ENCODE results near the gene TMEM92. TPM values are rescaled to one million over a fixed set of nuclear protein-coding genes. Genes with fewer than 3 reads are reported as not detected.

The TMEM92 gene
- total RNA-seq, 5 donors from 2014 or later (not counting 1 experiment from before 2014, with no cell fraction given), result not detected

- no peaks in the 10 kb centered on the region for H3K9me3 Mint-ChIP-seq
- H3K4me1 ChIP-seq (ENCODE audit: control insufficient read depth in 1 of 2, extremely low read depth in 1 of 2, insufficient read depth in 2 of 2, low read length in 2 of 2), result no peaks in the 10 kb centered on the region
- H3K4me3 Mint-ChIP-seq, result no peak overlapping the region
- POLR2A ChIA-PET, result interaction anchor here in 1 of 2 donors (1.2 kb wide), 1 partner anchor 8 kb away, joined by 3 read pairs; no protein-coding TSS in a partner anchor
- no peaks in the 10 kb centered on the region for H3K36me3 ChIP-seq (ENCODE audit: control insufficient read depth in 2 of 2, extremely low read depth in 1 of 2, insufficient read depth in 1 of 2, low read length in 1 of 2)
- H3K4me3 ChIP-seq (ENCODE audit: control insufficient read depth in 1 of 2, extremely low read depth in 1 of 2, low read length in 1 of 2), result no peak overlapping the region
- DNase-seq, result peak in 1 of 35 experiments; percentile 9
- CTCF ChIA-PET, result interaction anchor here in 1 of 2 donors (0.5 to 0.6 kb wide), 2 partner anchors 20 to 66 kb away, joined by 3 to 4 read pairs; no protein-coding TSS in a partner anchor
- no peak for ATAC-seq (replicated peaks in 1 of 4)
- no peaks in the 10 kb centered on the region for H3K4me1 Mint-ChIP-seq
- H3K27ac ChIP-seq (ENCODE audit: low read length), result no peak overlapping the region
- WGBS (ENCODE audit: insufficient coverage), result 77% methylated on average over 10 of the region's 10 CpGs
- H3K36me3 Mint-ChIP-seq, result no peaks in the 10 kb centered on the region
- no peak overlapping the region for H3K27ac Mint-ChIP-seq
- H3K9me3 ChIP-seq, result no peaks in the 10 kb centered on the region
- H3K27me3 ChIP-seq (replicated peaks in 1 of 2; ENCODE audit: control insufficient read depth in 2 of 2, extremely low read depth in 1 of 2, insufficient read depth in 2 of 2, low read length in 1 of 2), result peaks cover 0 to 42% of the 10 kb centered on the region in 2 experiments
- peaks cover 7 to 12% of the 10 kb centered on the region in 2 donors for H3K27me3 Mint-ChIP-seq
Observed at GRCh38 chr17:50265690-50266315, 8.5 kb upstream of the TMEM92 start.

DNA sequence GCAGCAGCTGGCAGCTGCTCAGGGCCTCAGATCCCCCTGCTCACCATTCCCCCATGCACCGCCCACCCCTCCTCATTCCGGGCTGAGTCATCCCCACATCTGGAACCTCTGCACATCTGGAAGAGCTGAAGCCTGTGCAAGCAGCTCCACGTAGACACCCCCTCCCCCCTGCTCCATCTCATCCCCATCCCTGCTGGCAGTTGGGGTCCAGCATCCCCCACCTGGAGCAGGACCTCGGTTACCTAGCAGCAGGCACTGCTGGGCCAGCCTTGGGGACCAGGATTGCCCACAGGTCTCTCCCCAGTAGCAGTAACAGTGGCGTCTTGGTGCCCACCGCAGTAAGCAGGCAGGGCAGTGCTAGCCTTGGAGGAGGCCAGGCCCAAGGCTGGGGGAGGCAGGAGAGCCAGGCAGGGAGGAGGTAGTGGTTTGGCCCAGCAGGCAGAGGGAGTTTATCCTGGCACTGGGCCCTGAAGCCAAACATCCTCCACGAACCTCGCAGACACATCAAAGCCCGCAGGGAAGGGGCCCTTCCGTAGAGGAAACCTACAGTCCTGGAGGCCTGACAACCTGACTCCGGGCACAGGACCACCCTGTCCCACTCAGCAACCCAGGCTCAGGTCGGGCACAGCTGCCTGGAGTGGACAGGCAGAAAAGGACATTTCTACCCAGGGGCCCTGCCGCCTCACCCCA, 7.7 kb upstream of the TMEM92 start:
- Histone ChIP-seq H3K27me3 (replicated peaks in 1 of 2; ENCODE audit: control insufficient read depth in 2 of 2, extremely low read depth in 1 of 2, insufficient read depth in 2 of 2, low read length in 1 of 2) (peaks cover 0 to 41% of the 10 kb centered on the region in 2 experiments), H3K9me3 (no peaks in the 10 kb centered on the region), H3K36me3 (ENCODE audit: control insufficient read depth in 2 of 2, extremely low read depth in 1 of 2, insufficient read depth in 1 of 2, low read length in 1 of 2) (no peaks in the 10 kb centered on the region), H3K4me3 (ENCODE audit: control insufficient read depth in 1 of 2, extremely low read depth in 1 of 2, low read length in 1 of 2) (no peak overlapping the region), H3K27ac (ENCODE audit: low read length) (no peak overlapping the region), H3K4me1 (ENCODE audit: control insufficient read depth in 1 of 2, extremely low read depth in 1 of 2, insufficient read depth in 2 of 2, low read length in 2 of 2) (no peaks in the 10 kb centered on the region)
- ATAC-seq (replicated peaks in 1 of 4), result no peak
- Mint-ChIP-seq H3K9me3 (no peaks in the 10 kb centered on the region), H3K27me3 (peaks cover 7% of the 10 kb centered on the region in 2 donors), H3K4me3 (no peak overlapping the region), H3K27ac (no peak overlapping the region), H3K36me3 (no peaks in the 10 kb centered on the region), H3K4me1 (no peaks in the 10 kb centered on the region)
- 62% methylated on average over 11 of the region's 13 CpGs for WGBS (ENCODE audit: insufficient coverage)
- ChIA-PET CTCF (interaction anchor here in 1 of 2 donors (0.6 kb wide), 1 partner anchor 31 kb away, joined by 3 read pairs; no protein-coding TSS in a partner anchor), POLR2A (interaction anchor here in 1 of 2 donors (1.2 kb wide), 1 partner anchor 9 kb away, joined by 3 read pairs; no protein-coding TSS in a partner anchor)
- DNase-seq, result peak in 1 of 35 experiments; percentile 21

GRCh38 chr17:50267074-50267841, 7.0 kb upstream of the TMEM92 start:
- Mint-ChIP-seq H3K4me1 (peaks cover 0 to under 1% (median 0%) of the 10 kb centered on the region in 3 donors), H3K27me3 (peaks cover 6 to 9% of the 10 kb centered on the region in 2 donors), H3K36me3 (no peaks in the 10 kb centered on the region), H3K9me3 (no peaks in the 10 kb centered on the region), H3K4me3 (no peak overlapping the region), H3K27ac (no peak overlapping the region)
- peaks cover 0 to 39% of the 10 kb centered on the region in 2 experiments for H3K27me3 ChIP-seq (replicated peaks in 1 of 2; ENCODE audit: control insufficient read depth in 2 of 2, extremely low read depth in 1 of 2, insufficient read depth in 2 of 2, low read length in 1 of 2)
- no peaks in the 10 kb centered on the region for H3K36me3 ChIP-seq (ENCODE audit: control insufficient read depth in 2 of 2, extremely low read depth in 1 of 2, insufficient read depth in 1 of 2, low read length in 1 of 2)
- no peaks in the 10 kb centered on the region for H3K4me1 ChIP-seq (ENCODE audit: control insufficient read depth in 1 of 2, extremely low read depth in 1 of 2, insufficient read depth in 2 of 2, low read length in 2 of 2)
- no peak for ATAC-seq (replicated peaks in 1 of 4)
- H3K27ac ChIP-seq (ENCODE audit: low read length), result no peak overlapping the region
- no peak overlapping the region for H3K4me3 ChIP-seq (ENCODE audit: control insufficient read depth in 1 of 2, extremely low read depth in 1 of 2, low read length in 1 of 2)
- POLR2A ChIA-PET, result no interaction called here
- WGBS (ENCODE audit: insufficient coverage), result 46% methylated on average over 4 of the region's 10 CpGs
- peak in 1 of 35 experiments; percentile 21 for DNase-seq
- CTCF ChIA-PET, result no interaction called here
- no peaks in the 10 kb centered on the region for H3K9me3 ChIP-seq

DNA sequence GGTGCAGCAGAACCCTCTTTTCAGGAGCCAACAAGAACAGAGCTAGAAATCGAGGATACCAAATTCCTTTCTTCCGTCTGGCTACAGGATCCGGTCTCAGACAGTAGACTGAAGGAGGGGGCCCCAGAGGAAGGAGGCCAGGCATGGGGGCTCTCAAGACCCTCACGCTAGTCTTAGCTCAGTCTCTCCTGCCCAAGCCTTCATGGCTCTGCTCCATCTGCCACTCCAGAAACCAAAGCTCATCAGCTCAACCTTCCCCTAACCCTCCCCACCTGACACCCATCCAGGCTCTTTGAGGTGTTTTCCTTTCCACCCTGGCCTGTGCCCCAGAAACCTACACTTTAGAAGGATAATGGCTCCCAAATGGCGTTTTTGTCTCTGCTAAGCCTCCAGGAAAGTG, 6.2 kb upstream of the TMEM92 start:
- Mint-ChIP-seq H3K27me3 (peaks cover 13 to 16% of the 10 kb centered on the region in 2 donors), H3K4me3 (no peak overlapping the region), H3K4me1 (peaks cover 5 to 8% (median 6%) of the 10 kb centered on the region in 3 donors), H3K9me3 (no peaks in the 10 kb centered on the region), H3K27ac (no peak overlapping the region), H3K36me3 (no peaks in the 10 kb centered on the region)
- H3K4me1 ChIP-seq (ENCODE audit: control insufficient read depth in 1 of 2, extremely low read depth in 1 of 2, insufficient read depth in 2 of 2, low read length in 2 of 2), result peaks cover 0 to 5% of the 10 kb centered on the region in 2 experiments
- no peak overlapping the region for H3K4me3 ChIP-seq (ENCODE audit: control insufficient read depth in 1 of 2, extremely low read depth in 1 of 2, low read length in 1 of 2)
- 37% methylated on average over 2 of the region's 5 CpGs for whole genome bisulfite sequencing (ENCODE audit: insufficient coverage)
- no peak overlapping the region for H3K27ac ChIP-seq (ENCODE audit: low read length)
- ChIA-PET POLR2A (no interaction called here), CTCF (interaction anchor here in 1 of 2 donors (0.6 kb wide), 1 partner anchor 407 kb away, joined by 3 read pairs; no protein-coding TSS in a partner anchor)
- no peak for ATAC-seq (replicated peaks in 1 of 4)
- no peaks in the 10 kb centered on the region for H3K36me3 ChIP-seq (ENCODE audit: control insufficient read depth in 2 of 2, extremely low read depth in 1 of 2, insufficient read depth in 1 of 2, low read length in 1 of 2)
- no peaks in the 10 kb centered on the region for H3K9me3 ChIP-seq
- peaks cover 0 to 39% of the 10 kb centered on the region in 2 experiments for H3K27me3 ChIP-seq (replicated peaks in 1 of 2; ENCODE audit: control insufficient read depth in 2 of 2, extremely low read depth in 1 of 2, insufficient read depth in 2 of 2, low read length in 1 of 2)
- DNase-seq, result peak in 1 of 35 experiments; percentile 8

DNA sequence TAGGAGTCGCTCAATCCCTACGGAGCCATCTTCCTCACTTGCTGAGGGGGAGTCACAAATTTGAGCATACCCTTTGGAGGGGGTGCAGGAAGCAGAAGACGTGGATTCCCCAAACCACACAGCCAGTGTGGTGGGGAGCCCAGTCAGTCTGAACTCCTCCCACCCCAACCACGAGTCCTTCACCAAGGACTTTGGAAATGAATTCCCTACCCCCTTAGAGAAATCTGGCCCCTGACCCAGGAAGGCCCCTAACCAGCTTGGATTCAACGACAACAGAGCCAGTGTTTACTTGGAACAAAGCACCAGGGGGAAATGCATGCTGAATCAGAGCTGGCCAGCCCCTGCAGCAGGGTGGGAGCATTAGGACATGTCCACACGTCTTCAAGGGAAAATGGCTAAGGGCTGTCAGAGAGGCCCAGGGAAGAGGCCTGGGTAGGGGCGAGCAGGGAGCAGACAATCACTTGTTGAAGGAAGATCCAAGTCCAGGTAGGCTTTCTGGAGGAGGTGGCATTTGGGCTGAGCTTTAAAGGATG, 5.5 kb upstream of the TMEM92 start:
- H3K4me1 ChIP-seq (ENCODE audit: control insufficient read depth in 1 of 2, extremely low read depth in 1 of 2, insufficient read depth in 2 of 2, low read length in 2 of 2), result peaks cover 0 to 9% of the 10 kb centered on the region in 2 experiments
- CTCF ChIA-PET, result interaction anchor here in 1 of 2 donors (0.7 to 1.4 kb wide), 2 partner anchors 27 to 171 kb away, joined by 3 to 9 read pairs; no protein-coding TSS in a partner anchor
- no peaks in the 10 kb centered on the region for H3K36me3 ChIP-seq (ENCODE audit: control insufficient read depth in 2 of 2, extremely low read depth in 1 of 2, insufficient read depth in 1 of 2, low read length in 1 of 2)
- DNase-seq (peak in 1 of 35 experiments; percentile 16), ATAC-seq (replicated peaks in 1 of 4) (no peak)
- no peak overlapping the region for H3K4me3 ChIP-seq (ENCODE audit: control insufficient read depth in 1 of 2, extremely low read depth in 1 of 2, low read length in 1 of 2)
- peaks cover 0 to 38% of the 10 kb centered on the region in 2 experiments for H3K27me3 ChIP-seq (replicated peaks in 1 of 2; ENCODE audit: control insufficient read depth in 2 of 2, extremely low read depth in 1 of 2, insufficient read depth in 2 of 2, low read length in 1 of 2)
- Mint-ChIP-seq H3K4me1 (peaks cover 5 to 9% (median 6%) of the 10 kb centered on the region in 3 donors), H3K4me3 (no peak overlapping the region), H3K9me3 (no peaks in the 10 kb centered on the region), H3K27ac (no peak overlapping the region), H3K36me3 (no peaks in the 10 kb centered on the region), H3K27me3 (peaks cover 9 to 10% of the 10 kb centered on the region in 2 donors)
- 82% methylated on average over 3 of the region's 7 CpGs for WGBS (ENCODE audit: insufficient coverage)
- H3K27ac ChIP-seq (ENCODE audit: low read length), result no peak overlapping the region
- POLR2A ChIA-PET, result no interaction called here
- no peaks in the 10 kb centered on the region for H3K9me3 ChIP-seq
